Activated CD8-positive, alpha-beta memory T cell treated with anti-CD3 and anti-CD28 coated beads for 4 hours (primary cell): ENCODE data around the gene FGF9.

Experiments used
- DNase-seq, 2 donors: peaks; one replicate each; pipeline ENCODE4 v3.0.0-alpha.2; 2020; ENCODE audit warnings: low read depth in 2 of 2

Gene FGF9

GRCh38 chr13:21674490-21675009 is 3.7 kb downstream of the FGF9 start:
- no peak for DNase-seq

- DNase-seq = no peak
These were observed 4.5 kb downstream of the FGF9 start for GRCh38 chr13:21675095-21675991.

- no peak for DNase-seq
These were observed 5.7 kb downstream of the FGF9 start for GRCh38 chr13:21676611-21677021.

GRCh38 chr13:21677075-21677623 is 6.3 kb downstream of the FGF9 start:
- DNase-seq = no peak

- DNase-seq = no peak
These were observed 12.3 kb downstream of the FGF9 start for GRCh38 chr13:21683034-21683733.

- DNase-seq = no peak
These were observed 13.7 kb downstream of the FGF9 start for GRCh38 chr13:21684576-21684975.

GRCh38 chr13:21685485-21686064 is 14.7 kb downstream of the FGF9 start:
- no peak for DNase-seq

- no peak for DNase-seq
These were observed 16.0 kb downstream of the FGF9 start for GRCh38 chr13:21686751-21687391.

- no peak for DNase-seq
These were observed 17.2 kb downstream of the FGF9 start for GRCh38 chr13:21688056-21688455.

- DNase-seq = no peak
These were observed 18.2 kb downstream of the FGF9 start for GRCh38 chr13:21689097-21689496.

- DNase-seq = no peak
These were observed 20.1 kb downstream of the FGF9 start for GRCh38 chr13:21690955-21691354.

- no peak for DNase-seq
These were observed 20.6 kb downstream of the FGF9 start for GRCh38 chr13:21691500-21691899.

GRCh38 chr13:21691928-21692327 is 21.1 kb downstream of the FGF9 start:
- no peak for DNase-seq

GRCh38 chr13:21694831-21695230 is 24.0 kb downstream of the FGF9 start:
- no peak for DNase-seq

- DNase-seq = no peak
These were observed 24.7 kb downstream of the FGF9 start for GRCh38 chr13:21695546-21695945.

GRCh38 chr13:21696865-21697448 is 26.1 kb downstream of the FGF9 start:
- DNase-seq = no peak

- DNase-seq = no peak
These were observed 28.2 kb downstream of the FGF9 start for GRCh38 chr13:21698817-21699679.

- DNase-seq = no peak
These were observed 30.6 kb downstream of the FGF9 start for GRCh38 chr13:21701460-21701859.

- no peak for DNase-seq
These were observed 33.0 kb downstream of the FGF9 start for GRCh38 chr13:21703846-21704245.

GRCh38 chr13:21707586-21707985 is 36.7 kb downstream of the FGF9 start:
- no peak for DNase-seq
